Neural progenitor cell (in vitro differentiated cells): ENCODE results near the gene PRSS53.

Experiments
- EZH2 ChIP-seq: fragments of 200-600 bp; sonication (generic); IDR thresholded peaks from 2 replicates; pipeline ENCODE4 v1.6.1; 2017; ENCODE audit warnings: antibody characterized with exemption, mild to moderate bottlenecking, moderate library complexity
- EZH2phosphoT487 ChIP-seq: fragments of 200-600 bp; sonication (generic); IDR thresholded peaks from 2 replicates; pipeline ENCODE4 v1.6.1; 2017; ENCODE audit warnings: antibody characterized with exemption
- TF ChIP-seq, protein P1 (sequence below): fragments of 200-600 bp; sonication (generic); IDR thresholded peaks from 2 replicates; pipeline ENCODE4 v1.5.1; 2017; ENCODE audit warnings: antibody characterized with exemption, mild to moderate bottlenecking

DNA sequence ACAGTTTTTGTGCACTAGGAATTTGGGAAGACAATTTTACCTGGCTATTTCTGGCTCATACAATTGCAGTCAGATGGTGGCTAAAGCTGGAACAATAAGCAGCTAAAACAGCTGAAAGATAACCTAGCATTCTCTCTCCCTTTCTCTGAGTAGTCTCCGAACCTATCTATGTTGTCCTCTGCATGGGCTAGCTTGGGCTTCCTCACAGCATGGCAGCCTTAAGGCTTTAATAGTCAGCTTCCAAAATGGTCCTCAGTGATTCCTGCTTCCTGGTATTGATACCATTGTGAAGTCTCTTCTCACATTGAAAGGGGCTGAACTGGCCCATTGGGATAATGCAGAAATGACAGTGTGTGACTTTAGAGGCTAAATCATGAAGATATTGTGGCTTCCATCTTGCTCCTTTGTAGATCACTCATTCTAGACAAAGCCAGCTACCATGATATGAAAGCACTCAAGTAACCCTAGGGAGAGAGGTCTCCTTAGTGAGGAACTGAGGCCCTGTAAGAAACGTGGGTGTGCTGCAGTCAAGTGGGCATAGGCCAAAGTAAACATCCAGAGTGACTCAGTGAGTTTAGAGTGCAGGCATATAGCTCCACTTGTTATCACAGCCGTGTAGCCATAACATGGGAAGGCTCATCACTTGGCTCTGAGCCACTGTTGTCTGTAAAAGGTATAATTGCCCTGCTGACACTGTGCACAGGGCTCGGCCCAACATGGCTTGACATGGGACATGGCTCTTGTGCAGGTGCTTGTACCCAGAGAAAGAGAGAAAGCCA is 11.3 kb upstream of the PRSS53 start:
- TF ChIP-seq, protein P1, sequence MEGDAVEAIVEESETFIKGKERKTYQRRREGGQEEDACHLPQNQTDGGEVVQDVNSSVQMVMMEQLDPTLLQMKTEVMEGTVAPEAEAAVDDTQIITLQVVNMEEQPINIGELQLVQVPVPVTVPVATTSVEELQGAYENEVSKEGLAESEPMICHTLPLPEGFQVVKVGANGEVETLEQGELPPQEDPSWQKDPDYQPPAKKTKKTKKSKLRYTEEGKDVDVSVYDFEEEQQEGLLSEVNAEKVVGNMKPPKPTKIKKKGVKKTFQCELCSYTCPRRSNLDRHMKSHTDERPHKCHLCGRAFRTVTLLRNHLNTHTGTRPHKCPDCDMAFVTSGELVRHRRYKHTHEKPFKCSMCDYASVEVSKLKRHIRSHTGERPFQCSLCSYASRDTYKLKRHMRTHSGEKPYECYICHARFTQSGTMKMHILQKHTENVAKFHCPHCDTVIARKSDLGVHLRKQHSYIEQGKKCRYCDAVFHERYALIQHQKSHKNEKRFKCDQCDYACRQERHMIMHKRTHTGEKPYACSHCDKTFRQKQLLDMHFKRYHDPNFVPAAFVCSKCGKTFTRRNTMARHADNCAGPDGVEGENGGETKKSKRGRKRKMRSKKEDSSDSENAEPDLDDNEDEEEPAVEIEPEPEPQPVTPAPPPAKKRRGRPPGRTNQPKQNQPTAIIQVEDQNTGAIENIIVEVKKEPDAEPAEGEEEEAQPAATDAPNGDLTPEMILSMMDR, result no peak
- no peak for TF ChIP-seq EZH2
- TF ChIP-seq EZH2phosphoT487, result no peak
